NCI-H510A treated with DMSO at 0.1 percent for 48 hours (cell line): Measurements from ENCODE around the gene TPPP.

Source experiments
- DNase-seq: peaks from one replicate; lab custom pipeline; 2025; lab: John Stamatoyannopoulos, UW

The TPPP gene

DNA sequence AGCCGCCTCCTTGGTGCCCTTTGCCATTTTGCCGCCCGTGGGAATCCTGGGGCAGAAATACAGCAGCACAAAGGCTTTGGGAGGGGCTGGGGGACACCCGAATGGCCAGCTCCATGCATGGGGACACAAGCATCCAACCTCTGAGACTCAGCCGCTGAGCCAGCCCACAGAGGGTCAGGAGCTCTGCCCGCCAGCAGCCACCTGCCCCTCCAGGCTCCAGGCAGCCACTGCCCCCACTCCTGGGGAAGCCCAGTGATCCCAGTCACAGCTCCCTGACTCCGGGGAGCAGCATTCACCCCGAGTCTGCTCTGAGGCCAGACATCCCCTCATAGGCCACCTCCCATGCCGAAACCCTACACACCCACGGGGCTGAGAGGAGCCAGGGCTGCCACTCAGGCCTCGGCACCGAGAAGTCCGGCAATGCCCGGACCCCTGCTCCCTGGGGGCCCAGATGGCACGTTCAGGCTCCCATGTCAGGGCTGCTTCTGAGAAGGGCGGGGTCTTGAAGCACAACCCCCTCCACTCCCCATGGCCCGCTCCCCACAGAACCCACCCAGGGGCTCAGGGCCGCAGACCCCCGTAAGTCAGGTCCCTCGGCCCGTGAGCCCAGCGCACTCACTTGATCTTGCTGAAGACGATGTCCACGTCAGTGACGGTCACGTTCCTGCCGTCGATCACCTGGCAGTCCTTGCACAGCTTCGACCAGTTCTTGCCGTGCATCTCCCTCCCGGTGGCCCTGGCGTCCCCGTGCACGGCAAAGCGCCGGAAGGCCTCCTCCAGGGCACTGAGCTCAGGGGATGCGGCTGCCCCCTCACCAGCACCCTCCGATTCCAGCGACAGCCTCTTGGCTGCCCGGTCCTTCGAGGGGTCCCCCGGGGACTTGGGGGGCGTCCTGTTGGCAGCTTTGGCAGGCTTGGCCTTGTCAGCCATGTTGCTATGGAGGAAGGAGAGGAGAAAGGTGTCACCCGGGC, 15.7 kb downstream of the TPPP start:
- DNase-seq, result no peak

DNA sequence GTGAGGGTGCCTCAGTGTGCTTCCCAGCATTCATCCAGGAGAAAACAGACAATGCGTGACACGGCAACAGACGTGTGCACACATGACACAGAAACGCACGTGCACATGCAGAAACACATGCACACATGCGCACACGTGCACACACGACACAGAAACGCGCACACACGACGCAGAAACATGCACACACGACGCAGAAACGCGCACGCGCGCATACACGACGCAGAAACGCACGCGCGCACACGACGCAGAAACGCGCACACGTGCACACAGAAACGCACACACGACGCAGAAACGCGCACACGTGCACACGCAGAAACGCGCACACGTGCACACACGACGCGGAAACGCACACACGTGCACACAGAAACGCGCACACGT, 16.5 kb downstream of the TPPP start:
- DNase-seq, result no peak

DNA sequence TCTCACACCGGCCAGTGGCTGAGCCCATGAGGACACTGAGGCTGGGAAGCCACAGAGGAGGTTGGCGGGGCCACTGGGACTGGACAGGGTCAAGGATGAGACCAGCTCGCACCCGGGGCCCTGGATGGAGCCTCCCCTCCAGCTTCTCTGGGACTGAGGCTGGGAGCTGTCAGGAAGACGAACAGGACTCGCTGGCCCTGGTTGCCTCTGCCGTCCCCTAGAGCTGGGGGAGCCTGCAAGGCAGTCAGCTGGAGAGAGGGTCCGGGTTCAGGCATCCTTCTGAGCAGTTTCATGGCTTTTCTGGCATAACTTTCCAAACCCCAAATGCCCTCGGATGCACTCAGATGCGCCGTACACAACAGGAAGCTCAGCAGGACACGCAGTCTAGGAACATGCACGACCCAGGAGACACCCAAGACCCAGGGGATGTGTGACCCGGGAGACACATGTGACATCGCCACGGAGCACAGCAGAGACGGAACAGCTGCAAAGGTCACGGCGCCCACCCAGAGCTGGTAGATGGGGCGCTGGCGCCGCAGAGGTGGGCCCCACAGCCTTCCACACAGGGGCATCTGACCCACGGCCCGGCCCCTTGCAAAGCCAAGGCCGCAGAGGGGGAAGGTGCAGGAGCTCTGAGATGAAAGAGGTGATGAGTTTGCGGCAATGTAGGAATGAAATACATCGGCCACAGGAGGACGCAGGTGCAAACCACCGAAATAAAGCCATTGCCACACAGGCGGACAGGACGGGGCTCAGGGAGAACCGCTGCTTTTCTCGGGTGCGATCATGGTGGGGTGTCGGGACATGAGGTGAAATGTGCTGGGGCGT, 17.1 kb downstream of the TPPP start:
- no peak for DNase-seq

DNA sequence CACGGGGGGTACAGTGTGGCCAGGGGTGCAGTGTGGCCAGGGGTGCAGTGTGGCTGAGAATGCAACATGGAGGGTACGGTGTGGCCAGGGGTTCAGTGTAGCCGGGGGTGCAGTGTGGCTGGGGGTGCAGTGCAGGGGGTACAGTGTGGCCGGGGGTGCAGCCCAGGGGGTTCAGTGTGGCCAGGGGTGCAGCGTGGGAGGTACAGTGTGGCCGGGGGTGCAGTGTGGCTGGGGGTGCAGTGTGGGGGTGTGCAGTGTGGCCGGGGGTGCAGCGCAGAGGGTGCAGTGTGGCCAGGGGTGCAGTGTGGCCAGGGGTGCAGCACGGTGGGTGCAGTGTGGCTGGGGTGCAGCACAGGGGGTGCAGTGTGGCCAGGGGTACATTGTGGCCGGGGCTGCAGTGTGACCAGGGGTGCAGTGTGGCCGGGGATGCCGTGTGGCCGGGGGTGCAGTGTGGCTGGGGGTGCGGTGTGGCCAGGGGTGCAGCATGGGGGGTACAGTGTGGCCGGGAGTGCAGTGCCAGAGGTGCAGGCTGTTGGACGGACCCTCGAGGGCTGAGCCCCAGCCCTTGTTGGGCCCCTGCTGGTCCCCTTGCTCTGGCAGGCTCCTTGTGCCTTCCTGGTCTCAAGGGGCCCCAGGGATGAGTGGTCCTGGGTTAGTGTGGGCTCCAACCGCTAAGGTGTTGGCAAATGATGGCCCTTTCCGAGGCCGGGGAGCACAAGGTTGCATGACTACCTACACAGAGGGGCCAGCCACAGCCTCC, 17.9 kb downstream of the TPPP start:
- no peak for DNase-seq

DNA sequence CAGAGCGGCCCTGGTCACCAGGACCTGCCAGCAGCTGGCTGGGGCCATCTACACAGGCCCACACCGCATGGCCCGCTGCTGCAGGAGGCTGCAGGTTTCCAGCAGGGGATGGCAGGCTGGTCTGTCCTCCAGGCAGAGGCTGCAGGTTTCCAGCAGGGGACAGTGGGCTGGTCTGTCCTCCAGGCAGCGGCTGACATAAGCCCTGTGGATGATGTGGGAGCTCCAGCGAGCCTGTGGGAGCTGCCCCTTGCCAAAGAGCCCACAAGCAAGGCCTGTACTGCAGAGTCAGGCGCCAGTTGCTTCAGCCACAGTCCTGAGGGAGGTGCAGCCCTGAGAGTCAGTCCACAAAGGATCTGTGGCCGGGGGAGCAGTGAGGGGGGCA, 18.5 kb downstream of the TPPP start:
- no peak for DNase-seq

DNA sequence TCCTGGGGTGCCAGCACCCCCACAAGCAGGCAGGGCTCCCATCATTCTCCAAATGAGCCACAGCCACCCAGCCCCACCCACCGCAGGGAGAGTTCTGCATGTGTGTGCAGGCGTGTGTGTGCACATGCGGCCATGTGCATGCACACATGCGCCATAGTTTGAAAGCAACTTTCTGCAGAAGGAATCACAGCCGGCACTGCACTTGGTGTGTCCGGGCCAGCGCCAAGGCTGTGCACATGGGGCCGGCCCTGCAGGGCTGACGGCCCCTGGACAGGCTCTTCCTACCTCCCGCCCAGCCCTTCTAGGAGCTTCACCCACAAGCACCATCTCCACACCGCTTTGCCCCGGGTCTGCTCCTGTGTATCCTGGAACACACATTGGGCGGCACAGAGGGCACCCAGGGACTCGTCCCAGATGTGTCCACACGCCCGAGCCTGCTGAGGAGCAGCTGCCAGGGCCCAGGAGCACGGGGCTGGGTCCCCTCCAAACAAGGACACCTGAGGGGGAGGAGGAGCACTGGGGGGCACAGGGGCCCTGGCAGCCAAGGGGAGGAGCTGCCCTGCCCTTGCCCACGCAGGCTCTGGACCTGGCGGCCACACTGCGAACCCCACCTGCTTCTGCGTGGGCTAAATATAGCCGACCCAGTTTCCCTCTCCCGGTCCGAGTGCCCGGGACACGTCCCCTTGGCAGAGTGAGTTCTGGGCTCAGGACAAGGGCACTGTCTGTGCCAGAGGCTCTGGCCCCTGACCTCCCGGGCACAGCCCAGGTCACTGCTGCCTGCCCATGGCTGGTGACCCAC, 19.1 kb downstream of the TPPP start:
- no peak for DNase-seq

DNA sequence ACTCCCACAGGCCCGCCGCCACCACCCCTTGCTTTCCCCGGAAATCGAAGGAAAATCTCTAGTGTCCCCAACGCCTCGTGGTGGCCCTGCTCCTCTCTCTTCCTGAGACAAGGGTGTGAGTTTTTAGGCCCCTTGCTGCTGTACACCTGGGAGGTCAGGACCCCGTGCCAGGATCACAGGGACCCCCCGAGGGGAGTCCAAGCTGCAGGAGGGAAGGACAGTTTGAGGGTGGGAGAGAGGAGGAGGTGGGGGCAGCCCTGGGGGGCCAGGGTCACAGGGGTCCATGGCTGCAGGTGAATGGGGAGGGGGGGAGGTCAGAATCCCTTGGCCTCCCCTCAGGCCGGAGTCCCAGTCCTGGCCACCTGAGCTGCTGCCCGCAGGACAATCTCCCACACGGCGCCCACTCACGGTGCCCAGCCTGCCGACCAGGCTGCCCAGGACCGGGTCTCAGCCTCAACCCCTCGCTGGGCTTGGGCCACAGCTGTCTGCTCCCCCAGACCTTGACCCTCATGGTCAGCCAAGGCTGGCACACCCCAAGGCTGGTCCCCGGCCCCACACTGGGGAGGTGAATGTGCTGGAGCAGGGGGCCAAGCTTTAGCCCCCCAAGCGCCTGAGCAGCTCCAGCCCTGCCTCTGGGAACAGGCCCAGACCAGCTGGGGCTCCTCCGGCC, 19.9 kb downstream of the TPPP start:
- DNase-seq, result no peak

DNA sequence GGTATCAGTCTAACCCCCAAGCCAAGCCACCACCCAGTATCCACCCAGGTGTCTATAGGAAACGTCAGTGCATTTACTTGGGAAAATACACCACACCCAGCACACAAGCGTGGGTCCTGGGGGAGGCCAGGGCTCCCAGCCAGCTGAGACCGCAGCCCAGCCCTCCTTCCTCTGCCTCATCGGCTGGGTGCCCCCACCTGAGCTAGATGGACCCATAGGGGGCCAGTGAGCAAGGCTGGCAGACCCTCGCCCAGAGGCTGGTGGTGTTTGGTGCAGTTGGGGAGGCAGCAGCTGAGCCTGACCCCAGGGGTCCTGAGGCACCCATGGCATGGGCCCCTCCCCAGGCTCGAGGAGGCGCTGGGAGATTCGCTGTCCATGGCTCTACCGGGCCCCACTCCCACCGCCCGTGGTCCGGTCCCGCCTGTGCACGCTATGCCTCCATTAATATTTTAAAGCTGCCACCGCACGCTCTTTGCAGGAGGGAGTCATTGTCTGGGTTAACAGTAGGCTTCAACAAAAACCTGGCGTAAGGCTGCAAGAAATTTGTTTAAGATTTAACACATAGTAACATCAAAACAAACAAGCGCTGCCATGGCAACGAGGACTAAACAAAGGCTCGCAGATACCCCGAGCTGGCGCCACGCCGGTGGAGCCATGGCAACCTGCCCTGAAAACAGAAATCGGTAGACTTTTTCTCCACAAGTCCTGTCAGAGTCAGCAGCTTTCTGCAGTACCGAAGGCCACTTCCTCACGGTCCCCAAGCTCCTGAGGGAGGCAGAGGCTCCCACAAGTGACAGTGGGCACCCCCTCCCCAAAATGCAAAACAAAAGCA, 20.6 kb downstream of the TPPP start:
- peak; percentile 92 for DNase-seq

DNA sequence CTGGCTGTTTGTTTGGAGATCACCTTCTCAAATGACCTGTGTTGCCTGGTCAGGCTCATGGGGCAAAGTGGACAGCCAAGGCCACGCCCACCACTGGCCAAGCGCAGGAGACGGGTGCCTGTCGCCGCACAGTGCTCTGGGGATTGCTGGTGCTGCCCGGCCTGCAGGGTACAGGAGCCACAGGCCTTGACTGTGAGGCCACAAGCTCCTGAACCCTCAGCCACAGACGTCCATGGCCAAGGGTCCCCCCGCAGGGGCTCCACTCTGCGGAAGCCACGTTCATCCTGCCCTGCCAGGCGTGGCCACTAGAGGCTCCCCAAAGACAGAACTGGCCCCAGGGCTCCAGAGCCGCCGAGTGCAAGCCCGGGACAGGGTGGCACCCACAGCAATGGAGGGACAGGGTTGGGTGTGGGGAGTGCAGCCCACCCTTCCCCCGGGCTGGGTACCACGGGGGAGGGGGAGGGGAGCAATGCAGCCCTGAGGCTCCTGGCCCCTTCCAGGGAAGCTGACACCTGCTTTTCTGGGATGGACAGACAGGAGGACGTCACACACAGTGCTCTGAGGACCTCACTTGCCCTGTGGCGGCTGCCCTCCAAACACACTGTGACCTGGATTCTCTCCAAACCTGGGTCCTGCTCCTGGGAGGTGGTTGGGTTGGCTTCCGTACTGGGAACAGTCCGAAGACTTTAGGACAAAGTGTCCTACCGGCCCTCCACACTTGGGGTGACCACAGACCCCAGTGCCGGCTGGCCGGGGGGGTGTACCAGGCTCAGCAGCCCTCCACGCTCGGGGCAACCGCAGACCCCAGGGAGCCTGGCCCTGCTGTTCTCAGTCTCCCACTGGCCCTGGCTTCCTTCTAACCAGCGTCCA, 21.5 kb downstream of the TPPP start:
- peak; percentile 81 for DNase-seq

DNA sequence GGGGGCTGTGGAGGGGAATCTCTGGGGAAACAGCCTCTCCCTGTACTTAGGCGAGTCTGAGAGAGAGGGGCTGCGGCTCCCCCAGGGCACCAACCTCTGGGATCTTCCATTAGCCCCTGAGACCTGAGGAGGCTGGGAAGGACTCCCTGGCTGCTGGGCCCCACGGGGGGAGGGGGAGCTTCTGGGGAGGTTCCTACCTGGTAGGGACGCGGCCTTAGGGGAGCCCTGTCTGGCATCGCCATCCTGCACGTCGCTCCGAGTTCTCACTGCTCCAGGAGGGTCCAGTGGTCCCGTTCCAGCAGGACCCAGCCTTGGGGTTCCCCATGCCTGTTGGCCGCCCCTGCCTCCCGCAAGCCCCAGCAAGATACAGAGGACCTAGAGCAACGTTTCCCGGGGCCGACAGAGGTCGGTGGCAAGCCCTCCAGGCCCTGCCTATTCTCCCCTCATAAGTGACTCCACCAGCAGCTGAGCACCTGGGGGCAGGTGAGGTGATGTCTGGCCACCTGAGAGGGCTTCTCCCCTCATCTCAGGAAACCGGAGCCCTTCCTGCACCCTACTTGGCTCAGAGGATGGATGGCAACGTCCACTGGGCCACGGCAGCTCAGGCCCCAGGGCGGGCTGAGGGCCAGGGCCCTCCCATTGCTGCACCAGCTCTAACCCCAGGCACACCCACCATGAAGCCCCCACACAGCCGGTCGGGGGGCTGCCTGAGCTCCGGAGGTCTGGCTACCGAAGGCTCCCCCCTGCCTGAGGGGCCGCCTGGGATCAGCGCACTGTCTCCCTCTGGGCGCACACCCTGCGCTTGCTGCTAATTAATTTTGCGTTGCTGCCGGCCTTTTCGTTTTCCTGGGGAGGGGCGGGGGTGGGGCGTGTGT, 22.5 kb downstream of the TPPP start:
- DNase-seq, result no peak

DNA sequence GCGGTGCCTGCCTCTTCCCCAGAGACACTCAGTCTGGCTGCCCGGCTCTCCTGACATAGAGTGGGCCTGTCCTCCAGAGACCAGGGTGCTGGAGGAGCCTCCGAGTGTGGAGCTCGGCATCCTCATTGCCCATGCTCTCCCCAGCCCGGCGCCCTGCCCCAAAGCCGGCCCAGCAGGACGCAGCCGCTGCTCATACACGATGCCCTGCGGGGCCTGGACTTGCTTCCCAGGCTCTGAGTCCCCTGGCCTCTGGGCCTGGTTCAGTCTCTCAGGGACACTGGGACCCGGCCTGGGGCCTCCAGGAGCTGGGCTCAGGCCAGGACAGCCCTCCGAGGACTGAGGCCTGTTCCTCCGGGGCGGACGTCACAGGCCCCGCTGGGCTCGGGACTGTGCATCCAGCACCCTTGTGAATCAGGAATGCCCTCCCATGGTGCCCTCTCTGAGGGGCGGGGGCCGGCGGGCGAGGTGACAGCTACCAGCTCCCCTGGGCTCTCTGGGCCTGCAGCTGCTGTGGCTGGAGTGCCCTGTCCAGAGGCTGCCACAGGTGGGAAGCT, 23.2 kb downstream of the TPPP start:
- DNase-seq, result no peak

DNA sequence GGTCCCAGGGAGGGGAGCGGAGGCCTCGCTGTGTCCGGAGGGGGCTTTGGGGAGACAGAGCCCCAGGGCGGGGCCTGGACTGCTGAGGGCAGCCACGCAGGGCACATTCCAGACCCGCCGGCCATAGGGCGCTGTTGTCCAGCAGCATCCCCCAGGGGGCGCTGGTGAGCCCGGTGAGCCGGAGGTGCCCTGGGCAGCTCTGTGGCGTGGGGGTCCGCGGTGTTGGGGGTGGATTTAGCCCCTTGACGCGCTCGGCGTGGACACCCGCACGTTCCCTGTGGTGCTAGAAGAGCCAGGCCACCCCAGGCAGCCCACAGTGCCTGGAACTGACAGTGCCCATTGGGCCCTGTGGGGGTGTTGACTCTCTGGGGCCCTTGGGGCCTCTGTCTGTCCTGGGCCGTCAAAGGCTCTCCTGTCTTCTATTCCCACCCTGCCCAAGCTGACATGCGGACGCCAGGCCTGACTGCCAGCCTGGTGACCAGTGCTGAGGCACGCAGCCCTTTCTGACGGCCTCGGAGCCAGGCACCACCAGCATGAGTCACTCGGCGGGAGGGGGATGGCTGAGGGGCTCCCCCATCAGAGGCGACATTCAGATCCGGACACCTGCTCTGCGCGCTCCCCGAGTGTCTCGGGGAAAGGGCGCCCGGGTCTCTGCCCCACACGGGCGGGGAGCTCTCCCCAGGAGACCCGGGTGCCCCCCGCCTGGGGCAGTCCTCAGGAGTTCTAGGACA, 23.9 kb downstream of the TPPP start:
- DNase-seq, result no peak

DNA sequence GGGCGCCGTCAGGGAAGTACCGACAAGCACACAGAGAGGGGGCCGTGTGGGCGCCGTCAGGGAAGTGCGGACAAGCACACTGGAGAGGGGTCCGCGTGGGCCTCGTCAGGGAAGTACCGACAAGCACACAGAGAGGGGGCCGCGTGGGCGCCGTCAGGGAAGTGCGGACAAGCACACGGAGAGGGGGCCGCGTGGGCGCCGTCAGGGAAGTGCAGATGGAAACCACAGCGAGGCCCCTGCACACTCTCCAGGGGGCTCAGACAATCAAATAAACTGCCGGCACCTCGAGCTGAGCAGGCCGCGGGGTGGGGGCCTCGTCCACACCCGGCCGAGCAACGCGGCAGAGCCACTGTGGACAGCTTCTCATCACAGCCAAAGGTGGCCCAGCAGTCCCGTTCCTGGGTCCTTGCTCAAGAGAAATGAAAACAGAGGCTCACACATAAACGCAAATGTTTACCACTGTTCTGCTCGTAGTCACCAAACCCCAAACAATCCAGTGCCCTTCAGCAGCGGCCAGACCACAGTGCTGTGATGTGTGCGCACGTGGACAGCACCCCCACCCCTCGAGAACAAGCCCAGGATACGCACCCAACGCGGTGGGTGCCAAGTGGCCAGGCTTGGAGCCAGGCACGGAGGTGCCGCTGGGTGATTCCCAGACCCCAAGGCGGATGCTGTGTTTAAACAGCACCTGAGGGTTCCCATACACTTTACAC, 24.7 kb downstream of the TPPP start:
- no peak for DNase-seq

DNA sequence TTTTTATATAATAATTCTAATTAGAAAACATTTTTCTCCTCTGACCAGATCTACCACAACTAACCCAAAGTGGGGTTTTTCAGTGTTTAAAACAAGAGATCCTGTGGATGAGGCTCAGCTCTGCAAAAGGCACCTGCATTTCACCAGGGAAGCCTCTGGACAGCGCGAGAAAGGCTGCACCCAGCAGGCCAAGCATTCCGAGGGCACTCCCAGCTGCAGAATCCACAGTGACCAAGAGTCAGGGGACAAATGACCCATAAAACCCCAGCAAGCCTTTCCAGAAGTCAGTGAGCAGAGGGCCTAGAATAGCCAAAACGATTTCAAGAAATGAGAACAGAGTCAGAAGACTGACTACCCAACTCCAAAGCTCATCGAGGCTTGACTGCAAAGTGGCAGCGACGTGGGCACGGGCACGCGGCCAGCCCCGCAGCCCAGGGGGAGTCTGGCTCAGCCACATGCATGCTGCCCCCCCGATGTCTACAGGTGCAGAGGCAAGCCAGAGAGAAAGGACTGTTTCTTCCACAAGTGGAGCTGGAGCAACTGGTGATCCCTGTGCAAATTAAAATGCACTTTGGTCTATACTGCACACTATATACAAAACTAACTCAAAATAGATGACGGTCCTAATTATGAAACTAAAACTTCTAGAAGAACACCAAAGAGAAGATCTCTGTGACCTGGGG, 26.2 kb downstream of the TPPP start:
- no peak for DNase-seq

DNA sequence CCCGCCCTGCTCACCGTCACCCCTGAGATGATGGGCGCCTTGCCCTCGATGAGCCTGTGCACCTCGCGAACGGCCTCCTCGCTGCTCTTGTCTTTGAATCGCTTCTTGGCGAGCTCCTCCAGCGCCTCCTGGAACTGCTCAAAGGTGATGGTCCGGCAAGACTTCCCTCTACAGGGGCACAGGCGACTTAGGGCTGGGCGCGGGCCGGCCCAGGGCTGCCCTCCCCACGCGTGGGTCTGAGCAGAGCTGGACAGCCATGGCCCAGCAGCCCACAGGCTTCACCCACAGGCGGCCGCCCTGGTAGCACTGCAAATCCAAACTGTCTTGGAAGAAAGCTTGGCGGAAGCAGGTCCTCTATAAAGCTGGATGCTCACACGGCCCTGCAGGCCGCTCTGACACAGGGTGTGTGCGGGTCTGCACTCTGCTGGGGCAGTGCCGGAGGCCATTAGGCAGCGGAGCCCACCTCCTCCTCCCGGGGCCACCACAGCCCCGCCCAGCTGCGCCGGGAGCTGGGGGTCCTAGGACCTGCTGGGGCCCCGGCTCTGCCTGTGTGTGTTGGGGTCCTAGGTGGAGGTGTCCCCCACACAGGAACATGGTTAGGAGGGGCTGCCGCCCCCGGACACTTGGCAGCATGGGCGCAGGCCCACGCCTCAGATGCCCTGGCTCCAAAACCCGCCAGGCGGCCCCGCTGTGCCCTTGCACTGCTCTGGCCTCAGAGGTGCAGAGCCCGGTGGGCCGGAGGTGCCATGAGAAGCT, 27.0 kb downstream of the TPPP start:
- no peak for DNase-seq
